Measurements from ENCODE around the gene NLGN2. TPM values are rescaled to one million over a fixed set of nuclear protein-coding genes. Genes with fewer than 3 reads are reported as not detected.

NLGN2 gene
- total and polyA plus RNA-seq, 2 of the 8 experiments (the other 6 are each of a cell fraction or from before 2014, with no cell fraction given): 21.2 to 62.8 TPM

- TF ChIP-seq CHD7 (IDR thresholded peaks at IDR 0.05; ENCODE audit: insufficient replicate concordance, low read length) (no peak), FOSL1 (IDR thresholded peaks at IDR 0.05; ENCODE audit: insufficient read depth, low read depth, low read length) (no peak), BRCA1 (IDR thresholded peaks at IDR 0.05; ENCODE audit: low read depth, low read length) (no peak), CHD2 (IDR thresholded peaks at IDR 0.05; ENCODE audit: low read length) (no peak)
Measured at GRCh38 chr17:7425756-7426155, 18.1 kb downstream of the NLGN2 start (continued).
